Brain pericyte (primary cell): Measurements from ENCODE around the gene AXDND1.
A peak's percentile ranks its signal among the peaks of the same experiment; 100 is the strongest.
"Not testable (repeated sequence)": the region's sequence is repeated elsewhere in the genome, so short reads cannot be mapped to it uniquely, and the experiment has no call there.

Experiments used
- DNase-seq: peaks from one replicate; pipeline ENCODE4 v3.0.0-alpha.2; 2012; ENCODE audit warnings: low read depth, low spot score

The AXDND1 gene

GRCh38 chr1:179365342-179366092 lies at the start of gene AXDND1:
TSS of gene AXDND1 (plus strand) at chr1:179365971. CDS start at chr1:179366510, 539 bp downstream.
- DNase-seq = peak; percentile 47

GRCh38 chr1:179318491-179318890 lies 47.3 kb upstream of the AXDND1 start:
- DNase-seq = no peak

GRCh38 chr1:179321533-179322216 lies 44.1 kb upstream of the AXDND1 start:
- DNase-seq = no peak

GRCh38 chr1:179322557-179322956 lies 43.2 kb upstream of the AXDND1 start:
- no peak for DNase-seq

GRCh38 chr1:179323436-179323835 lies 42.3 kb upstream of the AXDND1 start:
- no peak for DNase-seq

- DNase-seq = no peak
Measured at GRCh38 chr1:179325836-179326235, 39.9 kb upstream of the AXDND1 start.

GRCh38 chr1:179326746-179327145 lies 39.0 kb upstream of the AXDND1 start:
- DNase-seq = no peak

- DNase-seq = no peak
Measured at GRCh38 chr1:179327196-179327595, 38.6 kb upstream of the AXDND1 start.

GRCh38 chr1:179327679-179328078 lies 38.1 kb upstream of the AXDND1 start:
- DNase-seq = no peak

GRCh38 chr1:179329862-179330261 lies 35.9 kb upstream of the AXDND1 start:
- no peak for DNase-seq

GRCh38 chr1:179334440-179334839 lies 31.3 kb upstream of the AXDND1 start:
- no peak for DNase-seq

- DNase-seq = no peak
Measured at GRCh38 chr1:179337288-179337687, 28.5 kb upstream of the AXDND1 start.

GRCh38 chr1:179337942-179338560 lies 27.7 kb upstream of the AXDND1 start:
- DNase-seq = no peak

- DNase-seq = no peak
Measured at GRCh38 chr1:179340918-179341317, 24.9 kb upstream of the AXDND1 start.

GRCh38 chr1:179341943-179342547 lies 23.7 kb upstream of the AXDND1 start:
- no peak for DNase-seq

- DNase-seq = no peak
Measured at GRCh38 chr1:179342740-179343404, 22.9 kb upstream of the AXDND1 start.

- no peak for DNase-seq
Measured at GRCh38 chr1:179351281-179351680, 14.5 kb upstream of the AXDND1 start.

GRCh38 chr1:179352236-179352635 lies 13.5 kb upstream of the AXDND1 start:
- DNase-seq = no peak

- no peak for DNase-seq
Measured at GRCh38 chr1:179353546-179353945, 12.2 kb upstream of the AXDND1 start.

- DNase-seq = not testable (repeated sequence)
Measured at GRCh38 chr1:179361631-179362030, 4.1 kb upstream of the AXDND1 start.

- DNase-seq = no peak
Measured at GRCh38 chr1:179366093-179366800, 476 bp downstream of the AXDND1 start.
